Stimulated activated CD4-positive, alpha-beta T cell treated with anti-CD3 and anti-CD28 coated beads, Interleukin-2, amount 100 ng/mL, for 48 hours (primary cell): ENCODE measurements around the gene TSPAN5.
"Not testable (repeated sequence)": the region's sequence is repeated elsewhere in the genome, so short reads cannot be mapped to it uniquely, and the experiment has no call there.

Experiments used
- DNase-seq, 2 donors: peaks; one replicate each; pipeline ENCODE4 v3.0.0-alpha.2; 2020

TSPAN5 gene

DNA sequence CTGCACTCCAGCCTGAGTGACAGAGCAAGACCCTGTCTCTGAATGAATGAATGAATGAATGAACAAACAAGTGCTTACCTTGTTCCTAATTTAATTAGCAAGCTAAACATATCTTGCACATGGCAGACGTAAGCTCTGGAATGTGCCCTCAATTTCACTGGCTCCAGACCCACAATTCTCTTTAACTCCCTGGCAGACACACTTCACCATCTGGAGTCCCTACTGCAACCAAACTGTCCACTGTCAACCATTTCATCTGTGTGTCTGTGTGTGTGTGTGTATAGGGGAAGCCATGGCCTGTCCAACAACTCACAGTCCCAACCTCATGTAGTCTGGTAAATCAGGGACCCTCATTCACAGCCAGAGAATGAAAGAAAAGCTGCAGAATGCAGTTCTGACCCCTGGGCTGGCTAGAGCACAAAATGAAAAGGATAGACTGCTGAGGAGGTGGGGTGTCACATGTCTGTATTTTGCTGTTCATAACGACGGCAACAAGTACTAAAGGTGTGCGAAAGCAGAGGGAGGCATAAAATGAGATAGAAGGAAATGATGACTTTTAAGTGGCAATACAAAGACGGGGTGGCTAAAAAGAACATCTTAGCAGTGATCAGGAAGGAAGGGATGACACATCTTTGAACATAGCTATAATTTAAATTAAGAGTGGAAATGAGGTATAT lies 114.1 kb downstream of the TSPAN5 start:
- DNase-seq, result no peak

DNA sequence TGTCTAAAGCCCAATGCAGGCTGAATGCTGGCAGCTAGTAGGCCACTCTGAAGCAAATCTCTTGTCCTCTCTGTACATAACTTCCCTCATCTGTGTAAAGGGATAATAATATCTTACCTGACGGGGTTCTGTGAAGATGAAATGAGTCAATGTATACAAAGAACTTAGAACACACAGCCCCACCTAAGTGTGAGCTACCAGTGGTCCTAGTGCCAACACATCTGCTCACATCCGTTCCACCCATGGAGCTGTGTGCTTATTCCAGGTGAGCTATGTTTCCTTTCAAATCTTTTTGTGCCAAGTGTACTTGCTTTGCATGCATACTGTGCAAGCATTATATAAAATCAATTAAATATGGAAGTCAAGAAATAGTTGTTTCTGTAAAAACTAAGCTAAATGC lies 116.4 kb downstream of the TSPAN5 start:
- no peak for DNase-seq

DNA sequence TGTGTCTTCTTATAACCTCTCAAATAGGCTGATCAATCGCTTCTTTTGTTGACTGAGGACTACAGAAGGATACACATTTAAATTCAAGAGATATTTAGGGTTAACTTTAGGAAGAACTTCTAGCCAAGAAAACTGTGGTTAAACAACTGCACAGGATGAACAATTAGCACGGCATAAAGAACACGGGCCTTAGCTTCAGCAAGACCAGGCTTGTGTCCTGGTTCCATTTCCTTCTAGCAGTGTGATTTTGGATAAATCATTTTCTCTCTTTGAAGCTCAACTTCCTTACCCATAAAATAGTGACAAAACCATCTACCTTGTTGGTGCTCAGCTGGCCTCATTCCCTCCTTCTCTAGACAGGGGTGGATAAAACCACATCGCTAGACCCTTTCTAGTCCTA lies 117.6 kb downstream of the TSPAN5 start:
- DNase-seq, result no peak

DNA sequence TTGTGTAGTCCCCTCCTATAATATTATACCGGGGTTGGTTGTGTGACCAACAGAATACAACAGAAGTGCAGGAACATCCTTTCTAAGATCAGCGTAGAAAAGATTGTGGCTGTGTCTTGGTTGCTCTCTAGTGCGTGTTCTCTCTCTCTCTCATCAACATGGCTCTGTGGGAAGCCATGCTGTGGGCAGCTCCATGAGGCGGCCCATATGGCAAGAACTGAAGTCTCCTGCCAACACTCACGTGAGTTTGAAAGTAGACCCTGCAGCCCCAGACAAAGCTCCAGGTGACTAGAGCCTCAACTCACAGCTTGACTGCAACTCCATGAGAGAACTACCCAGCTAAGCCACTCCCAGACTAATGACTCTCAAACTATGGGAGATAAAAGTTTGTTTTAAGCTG lies 118.7 kb downstream of the TSPAN5 start:
- DNase-seq, result no peak

DNA sequence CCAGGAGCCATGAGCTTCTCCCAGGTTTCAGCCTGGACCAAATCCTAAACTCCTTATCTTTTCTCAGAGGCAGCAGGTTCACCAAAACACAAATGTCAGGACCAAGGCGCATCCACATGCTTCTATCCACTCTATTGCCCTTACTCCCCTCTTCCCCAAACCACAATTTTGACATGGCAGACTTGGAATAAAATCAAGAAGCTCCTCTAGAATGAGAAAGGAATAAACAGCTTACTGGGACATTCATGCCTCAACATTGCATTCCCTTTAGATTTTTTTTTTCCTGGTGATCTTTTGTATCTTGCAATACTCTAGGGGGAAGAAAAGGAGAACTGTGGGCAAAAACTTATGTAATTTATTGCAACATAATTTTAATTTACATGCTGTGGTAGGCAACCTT lies 119.1 kb downstream of the TSPAN5 start:
- no peak for DNase-seq

DNA sequence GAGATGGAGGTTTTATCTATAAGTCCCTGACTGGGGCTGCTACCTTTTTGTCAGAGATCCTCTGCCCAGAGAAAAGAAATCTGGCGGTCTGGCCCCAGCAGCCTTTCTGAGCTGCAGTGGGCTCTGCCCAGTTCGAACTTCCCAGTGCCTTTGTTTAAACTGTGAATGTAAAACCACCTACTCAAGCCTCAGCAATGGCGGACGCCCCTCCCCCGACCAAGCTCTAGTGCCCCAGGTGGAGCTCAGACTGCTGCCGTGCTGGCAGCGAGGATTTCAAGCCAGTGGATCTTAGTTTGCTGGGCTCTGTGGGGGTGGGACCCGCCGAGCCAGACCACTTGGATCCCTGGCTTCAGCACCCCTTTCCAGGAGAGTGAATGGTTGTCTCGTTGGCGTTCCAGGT lies 121.8 kb downstream of the TSPAN5 start:
- DNase-seq, result no peak

DNA sequence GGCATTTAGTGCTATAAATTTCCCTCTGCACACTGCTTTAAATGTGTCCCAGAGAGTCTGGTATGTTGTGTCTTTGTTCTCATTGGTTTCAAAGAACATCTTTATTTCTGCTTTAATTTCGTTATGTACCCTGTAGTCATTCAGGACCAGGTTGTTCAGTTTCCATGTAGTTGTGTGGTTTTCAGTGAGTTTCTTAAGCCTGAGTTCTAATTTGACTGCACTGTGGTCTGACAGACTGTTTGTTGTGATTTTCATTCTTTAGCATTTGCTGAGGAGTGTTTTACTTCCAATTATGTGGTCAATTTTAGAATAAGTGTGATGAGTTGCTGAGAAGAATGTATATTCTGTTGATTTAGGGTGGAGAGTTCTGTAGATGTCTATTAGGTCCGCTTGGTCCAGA lies 124.3 kb downstream of the TSPAN5 start:
- not testable (repeated sequence) for DNase-seq

DNA sequence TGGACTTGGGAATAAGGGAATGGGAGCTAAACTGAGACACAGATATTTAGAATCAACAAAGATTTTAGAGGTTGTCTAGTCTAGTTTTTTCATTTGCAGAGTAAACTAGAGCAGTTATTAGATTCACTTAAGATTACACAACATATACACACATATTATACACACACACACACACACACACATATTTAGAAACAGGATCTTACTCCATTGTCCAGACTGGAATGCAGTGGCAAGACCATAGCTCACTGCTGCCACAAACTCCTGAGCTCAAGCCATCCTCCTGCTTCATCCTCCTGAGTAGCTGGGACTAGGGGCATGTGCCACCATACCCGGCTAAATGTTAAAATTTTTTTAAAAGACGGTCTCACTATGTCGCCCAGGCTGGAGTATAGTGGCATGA lies 127.8 kb downstream of the TSPAN5 start:
- no peak for DNase-seq

DNA sequence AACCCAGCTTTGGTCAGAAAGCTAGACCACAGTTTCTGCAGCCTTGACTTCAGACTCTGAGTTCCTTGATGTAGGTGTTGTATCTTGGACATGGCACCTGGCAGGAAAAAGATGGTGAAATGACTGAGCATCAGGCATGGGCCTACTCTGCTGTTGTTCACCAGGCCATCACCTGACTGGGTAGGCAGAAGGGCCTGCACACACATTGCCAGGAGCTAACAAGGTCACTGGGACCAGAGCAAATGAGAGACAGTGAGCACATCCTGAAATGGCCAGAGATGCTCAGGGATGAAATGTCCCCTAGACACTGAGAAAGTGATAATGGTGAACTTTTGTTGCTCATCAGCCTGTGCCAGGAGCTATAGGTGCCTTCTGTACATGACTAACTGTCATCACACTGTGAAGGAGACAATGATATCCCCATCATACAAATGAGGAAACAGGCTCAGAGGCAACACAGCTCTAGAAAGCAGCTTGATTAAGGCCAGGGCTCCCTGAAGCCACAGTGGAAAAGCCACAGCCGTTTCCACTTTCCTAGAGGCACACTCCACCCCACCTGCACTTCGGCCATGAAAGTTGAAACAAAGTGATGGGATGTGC lies 128.3 kb downstream of the TSPAN5 start:
- no peak for DNase-seq

DNA sequence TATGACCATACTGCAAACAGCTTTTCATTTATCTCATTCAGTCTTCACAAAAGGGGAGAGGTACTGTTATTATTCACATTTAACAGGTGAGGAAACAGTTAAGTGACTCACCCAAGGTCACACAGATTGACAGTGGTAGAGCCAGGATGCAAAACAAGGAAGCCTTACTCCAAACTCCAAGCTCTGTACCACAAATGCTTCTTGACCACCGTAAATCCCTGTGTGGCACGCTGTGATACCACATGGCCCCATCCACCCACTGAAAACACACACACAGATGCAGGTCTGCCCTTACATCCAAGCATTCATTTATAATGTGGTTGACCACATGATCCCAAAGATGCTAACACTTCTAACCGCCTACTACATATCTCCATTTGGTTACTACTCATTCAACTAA lies 129.5 kb downstream of the TSPAN5 start:
- DNase-seq, result no peak

DNA sequence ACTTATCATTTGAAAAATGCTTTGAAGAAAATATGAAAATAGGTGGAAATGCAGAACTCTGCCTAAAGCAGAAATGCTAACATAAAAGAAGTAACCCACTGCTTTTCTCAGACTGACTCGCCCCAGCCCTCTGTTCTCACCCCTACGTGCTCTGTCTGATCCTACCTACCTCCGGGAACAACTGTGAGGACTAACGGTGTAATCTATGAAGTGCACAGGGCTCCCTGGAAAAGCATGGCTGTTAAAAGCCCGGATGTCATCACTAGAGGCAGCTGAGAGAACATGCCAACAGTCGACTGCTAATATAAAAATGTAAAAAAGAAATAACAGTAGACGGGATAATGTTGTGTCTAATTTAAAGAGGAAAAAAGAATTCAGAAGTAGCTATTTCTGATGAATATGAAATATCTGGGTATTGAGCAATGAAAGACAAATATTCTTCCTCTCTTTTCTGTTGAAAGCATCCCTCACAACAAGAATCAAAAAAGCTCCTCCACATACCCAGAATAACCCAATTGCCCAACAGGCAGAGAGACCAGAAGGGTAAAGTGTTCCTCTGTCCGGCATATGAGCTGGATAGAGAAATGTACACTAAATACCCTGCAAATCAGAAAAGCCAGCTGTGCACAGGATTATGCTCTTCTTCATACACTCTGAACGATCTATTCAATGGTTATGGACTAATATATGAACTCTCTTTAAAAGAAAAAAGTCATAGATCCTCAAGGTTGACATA lies 130.7 kb downstream of the TSPAN5 start:
- DNase-seq, result no peak

DNA sequence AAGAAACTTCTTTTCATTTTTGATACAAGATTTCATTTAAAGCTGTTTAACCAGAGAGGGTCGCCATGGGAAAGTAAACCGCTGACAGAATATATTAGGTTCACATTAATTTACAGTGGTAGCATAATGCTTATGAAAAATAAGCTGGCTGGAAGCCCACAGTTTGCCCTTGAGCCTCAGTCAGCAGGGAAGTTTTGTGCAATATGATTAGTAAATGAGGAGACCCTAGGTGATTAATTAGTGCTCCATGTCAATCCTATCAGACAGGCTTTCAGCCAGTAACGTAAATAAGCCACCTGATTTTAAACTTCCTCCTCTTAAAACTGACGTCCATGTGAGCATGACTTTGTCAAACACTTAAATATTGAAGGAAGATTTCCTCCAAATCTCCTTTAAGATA lies 134.2 kb downstream of the TSPAN5 start:
- DNase-seq, result no peak

DNA sequence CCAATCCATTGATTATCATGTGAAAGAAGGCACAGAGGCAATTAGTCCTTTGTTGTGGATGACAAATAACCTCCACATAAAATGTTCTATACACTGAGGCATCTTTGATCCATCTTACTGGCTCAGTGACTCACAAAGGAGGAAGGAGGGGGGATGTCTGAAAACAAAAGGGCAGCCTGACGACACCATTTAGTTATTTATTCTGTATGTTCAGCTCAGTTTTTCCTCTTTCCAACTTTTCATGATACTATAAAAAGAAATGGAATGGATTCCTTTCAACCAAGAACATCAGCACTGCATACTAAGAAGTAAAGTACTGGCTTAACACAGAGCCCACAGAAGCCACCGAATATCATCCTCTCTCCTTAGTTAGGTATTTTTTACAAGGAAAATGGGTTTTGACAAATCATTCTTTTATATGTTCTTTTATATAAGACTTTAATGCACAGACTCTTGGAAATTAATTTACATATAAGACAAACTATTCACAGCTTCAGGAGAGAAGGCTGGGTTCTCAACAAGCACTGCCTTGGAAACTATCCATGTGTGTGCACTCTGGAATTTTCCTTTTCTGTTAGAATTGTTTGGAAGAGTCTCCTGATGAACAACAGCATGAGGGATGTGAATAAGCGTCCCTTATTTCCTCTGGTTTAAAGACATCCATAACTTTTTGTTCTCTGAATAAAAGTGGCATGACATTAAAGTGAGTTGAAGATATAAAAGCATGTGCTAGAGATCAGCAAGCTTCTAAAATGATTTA lies 135.6 kb downstream of the TSPAN5 start:
- no peak for DNase-seq

DNA sequence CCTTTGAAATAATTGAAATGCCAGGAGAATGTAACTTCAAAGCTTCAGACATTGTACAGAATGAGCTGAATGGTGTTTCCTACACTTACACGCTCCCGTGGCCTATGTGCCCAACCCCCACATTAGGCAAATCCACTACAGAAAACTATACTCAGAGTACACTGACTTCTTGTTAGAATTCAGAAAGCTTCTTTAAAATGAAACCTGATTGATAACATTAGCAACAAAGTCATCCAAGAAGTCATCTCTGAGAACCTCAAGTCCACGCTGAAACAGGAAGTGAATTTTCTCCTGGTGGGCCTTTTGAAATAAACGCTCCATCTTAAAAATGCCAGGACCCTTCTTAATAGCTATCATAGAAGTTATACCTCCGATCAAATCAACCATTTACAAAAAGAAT lies 136.3 kb downstream of the TSPAN5 start:
- DNase-seq, result no peak

DNA sequence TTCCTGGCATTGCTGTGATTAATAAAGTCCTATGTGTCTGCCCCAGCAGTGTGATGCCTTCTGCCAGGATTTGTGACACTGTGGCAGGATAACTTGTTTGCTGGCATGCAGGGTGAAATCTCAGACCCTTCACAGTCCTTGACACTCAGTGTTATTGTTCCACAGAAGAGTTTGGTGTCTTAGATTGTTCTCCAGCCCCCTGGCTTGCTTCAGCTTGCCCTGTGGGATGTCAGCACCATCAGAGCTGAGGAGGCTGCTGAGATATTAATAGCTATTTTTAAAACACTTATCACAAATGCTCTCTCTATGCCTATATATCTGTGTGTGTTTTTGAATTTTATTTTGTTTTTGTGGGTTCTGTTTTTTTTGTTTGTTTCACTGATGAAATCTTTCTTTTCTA lies 136.9 kb downstream of the TSPAN5 start:
- DNase-seq, result no peak

DNA sequence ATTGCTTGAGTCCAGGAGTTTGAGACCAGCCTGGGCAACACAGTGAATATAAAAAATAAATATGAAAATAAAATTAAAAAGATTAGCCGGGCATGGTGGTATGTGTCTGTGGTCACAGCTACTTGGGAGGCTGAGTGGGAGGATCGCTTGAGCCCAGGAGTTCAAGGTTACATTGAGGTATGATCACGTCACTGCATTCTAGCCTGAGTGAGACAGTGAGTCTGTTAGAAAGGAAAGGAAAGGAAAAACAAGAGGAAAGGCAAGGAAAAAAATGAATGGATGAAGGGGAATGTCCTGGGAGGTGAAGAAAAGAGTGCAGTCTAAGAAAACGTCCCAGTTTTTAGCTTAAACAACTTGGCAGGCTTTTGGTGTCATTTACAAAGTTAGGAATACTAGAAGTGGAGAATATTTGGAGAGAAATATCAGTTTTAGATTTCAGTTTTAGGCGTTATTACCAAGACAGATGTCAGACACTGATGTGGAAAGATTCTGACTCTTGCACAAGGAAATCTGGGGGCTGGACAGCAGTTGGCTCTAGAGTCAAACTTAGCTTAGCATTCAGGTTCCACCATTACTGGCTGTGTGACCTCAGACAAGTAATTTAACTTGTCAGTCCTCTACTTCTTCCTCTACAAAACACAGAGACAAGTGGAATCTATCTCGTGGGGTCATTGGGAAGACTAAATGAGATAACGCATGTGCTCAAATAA lies 139.0 kb downstream of the TSPAN5 start:
- no peak for DNase-seq

DNA sequence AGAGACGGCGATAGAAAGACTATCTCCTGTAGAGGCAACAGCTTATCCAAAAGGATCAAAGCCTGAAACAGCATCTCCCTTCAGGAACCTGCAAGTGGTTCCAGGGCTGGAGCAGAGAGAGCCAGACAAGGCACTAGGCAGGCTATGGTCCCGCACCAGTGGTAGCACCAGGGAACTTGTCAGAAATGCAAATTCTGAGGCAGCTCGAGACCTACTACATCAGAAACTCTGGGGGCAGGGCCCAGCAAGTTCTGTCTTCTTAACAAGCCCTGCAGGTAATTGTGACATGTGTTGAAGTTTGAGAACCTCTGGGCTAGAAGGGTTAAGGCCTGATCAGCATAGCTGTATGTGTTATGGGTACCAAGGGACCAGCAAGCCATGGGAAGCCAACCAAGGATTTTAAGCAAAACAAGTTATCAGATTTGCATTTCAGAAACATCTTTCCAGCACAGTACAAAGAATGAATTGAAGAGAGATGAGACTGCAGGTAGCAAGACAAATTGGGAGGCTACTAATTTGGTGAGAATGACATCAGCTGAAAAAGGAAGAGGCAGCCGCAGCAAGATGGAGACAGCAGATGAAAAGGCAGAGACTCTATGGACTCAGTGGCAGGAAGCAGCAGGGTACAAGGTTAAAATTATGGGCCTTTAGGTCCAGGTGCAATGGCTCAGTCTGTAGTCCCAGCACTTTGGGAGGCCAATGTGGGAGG lies 139.7 kb downstream of the TSPAN5 start:
- no peak for DNase-seq

DNA sequence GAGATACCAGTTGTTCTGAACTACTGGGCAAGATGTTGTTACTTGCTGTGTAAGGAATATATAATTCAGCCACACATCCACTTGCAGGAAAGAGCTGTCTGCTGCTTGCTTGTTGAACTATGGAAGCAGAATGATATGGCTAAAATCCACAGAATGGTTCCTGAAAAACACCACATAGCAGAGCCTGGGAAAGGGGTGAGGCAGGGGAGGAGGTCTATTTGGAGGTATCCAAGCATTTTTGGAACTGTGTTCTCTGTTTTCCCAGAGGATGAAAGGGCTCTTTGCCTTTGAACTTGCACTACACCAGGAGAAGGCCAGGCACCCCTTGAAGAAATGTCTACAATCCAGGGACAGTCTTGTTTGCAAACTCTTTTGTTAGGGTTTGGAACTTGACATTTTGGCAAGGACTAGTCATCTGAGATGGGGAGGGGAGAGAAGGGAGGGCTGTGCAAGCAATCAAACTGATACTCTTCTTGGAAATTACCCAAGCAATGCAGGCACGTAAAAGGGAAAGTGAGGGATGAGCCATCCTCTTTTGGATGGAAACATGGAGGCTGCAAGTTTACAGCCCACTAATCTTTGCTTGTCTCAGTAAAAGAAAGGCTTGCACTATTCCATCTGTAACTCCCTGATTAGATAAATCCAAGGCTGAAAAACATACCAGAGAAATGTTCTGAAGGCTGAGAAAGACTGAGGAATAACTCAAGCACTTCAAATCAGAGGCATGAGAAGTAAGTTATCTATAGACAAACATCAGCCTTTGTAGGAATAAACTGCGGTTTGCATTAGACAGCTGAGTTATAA lies 141.0 kb downstream of the TSPAN5 start:
- DNase-seq, result no peak

DNA sequence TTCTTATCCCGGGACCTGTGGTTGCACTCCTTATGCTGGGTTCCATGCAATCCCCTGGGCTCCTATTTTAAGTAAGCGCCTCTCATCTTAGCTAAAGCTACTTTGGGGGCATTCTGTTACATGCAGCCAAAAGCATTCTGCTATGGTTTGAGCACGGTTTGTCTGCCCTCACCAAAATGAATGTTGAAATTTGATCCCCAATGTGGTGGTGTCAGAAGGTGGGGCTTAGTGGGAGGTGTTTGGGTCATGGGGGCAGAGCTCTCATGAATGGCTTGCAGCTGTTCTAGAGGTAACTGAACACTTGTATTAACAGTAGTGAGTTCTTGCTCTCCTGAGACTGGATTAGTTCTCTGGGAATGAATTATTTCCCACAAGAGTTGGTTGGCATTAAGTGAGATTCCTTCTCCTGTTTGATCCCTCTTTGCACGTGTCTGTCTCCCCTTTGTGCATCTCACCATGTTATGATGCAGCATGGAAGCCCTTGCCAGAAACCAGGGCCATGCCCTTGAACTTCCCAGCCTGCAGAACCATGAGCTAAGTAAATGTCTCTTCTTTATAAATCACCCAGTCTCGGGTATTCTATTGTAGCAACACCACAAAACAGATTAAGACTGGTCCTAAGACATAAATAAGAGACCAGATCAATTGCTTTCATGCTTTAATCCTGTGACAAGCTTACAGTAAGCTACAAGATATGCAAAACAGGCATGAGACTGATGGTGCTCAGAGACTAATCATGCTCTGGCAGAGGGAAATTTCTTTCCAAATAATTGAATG lies 141.8 kb downstream of the TSPAN5 start:
- no peak for DNase-seq

DNA sequence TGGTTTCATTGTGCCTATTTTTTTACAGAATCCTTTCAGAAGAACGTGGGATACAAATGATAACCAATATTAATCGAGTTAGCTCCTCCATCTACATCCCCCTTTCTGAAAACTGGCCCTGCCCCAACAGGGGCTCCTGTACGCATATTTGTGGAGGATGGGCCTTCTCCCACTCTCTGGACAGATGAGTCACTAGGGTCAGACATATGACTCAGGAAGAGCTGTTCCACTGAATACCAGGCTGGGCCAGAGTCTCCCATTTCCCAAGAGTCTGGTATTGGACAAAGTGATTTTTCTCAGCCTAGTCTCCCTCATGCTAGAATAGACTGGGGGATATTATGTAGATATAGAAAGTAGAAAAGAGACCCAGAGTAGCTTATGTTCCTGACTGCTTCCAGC lies 142.4 kb downstream of the TSPAN5 start:
- DNase-seq, result no peak

DNA sequence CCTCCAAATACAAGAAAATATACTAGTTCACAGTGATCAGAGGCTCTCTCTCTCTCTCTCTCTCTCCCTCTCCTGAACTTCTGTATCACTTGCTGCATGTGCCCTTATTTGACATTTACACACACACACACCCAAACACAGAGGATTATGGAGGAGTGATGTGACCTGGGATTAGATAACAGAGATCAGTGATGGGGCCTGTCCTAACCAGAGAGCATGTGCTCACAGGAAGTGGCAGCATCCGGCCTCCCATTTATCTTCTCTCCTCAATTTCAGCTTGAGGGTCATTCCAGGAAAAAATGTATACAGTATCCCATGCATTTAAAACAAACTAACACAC lies 143.0 kb downstream of the TSPAN5 start:
- no peak for DNase-seq
